AG09319 (cell line): ENCODE measurements around the gene SHROOM3.

Experiments
- DNase-seq: peaks from one replicate; pipeline ENCODE4 v3.0.0-alpha.2; 2010; ENCODE audit warnings: low read depth; ENCODE audit errors: extremely low read depth
- CTCF ChIP-seq: IDR thresholded peaks from 2 replicates; pipeline ENCODE4 v1.5.1; 2011; ENCODE audit warnings: low read depth, mild to moderate bottlenecking, inconsistent platforms, low read length, moderate library complexity

The SHROOM3 gene

GRCh38 chr4:76514087-76514486 is 79.1 kb downstream of the SHROOM3 start:
- DNase-seq: no peak
- no peak for TF ChIP-seq CTCF

- TF ChIP-seq CTCF: no peak
- DNase-seq: no peak
These were observed 81.2 kb downstream of the SHROOM3 start for GRCh38 chr4:76515975-76516843.

GRCh38 chr4:76518241-76518640 is 83.2 kb downstream of the SHROOM3 start:
- no peak for TF ChIP-seq CTCF
- no peak for DNase-seq

- no peak for DNase-seq
- TF ChIP-seq CTCF: no peak
These were observed 88.6 kb downstream of the SHROOM3 start for GRCh38 chr4:76523593-76523992.

- no peak for TF ChIP-seq CTCF
- no peak for DNase-seq
These were observed 90.7 kb downstream of the SHROOM3 start for GRCh38 chr4:76525751-76526150.

GRCh38 chr4:76526585-76526990 is 91.6 kb downstream of the SHROOM3 start:
- DNase-seq: no peak
- no peak for TF ChIP-seq CTCF

GRCh38 chr4:76527666-76528065 is 92.6 kb downstream of the SHROOM3 start:
- TF ChIP-seq CTCF: no peak
- DNase-seq: no peak
